Measurements from ENCODE around the gene EIF5.

DNA sequence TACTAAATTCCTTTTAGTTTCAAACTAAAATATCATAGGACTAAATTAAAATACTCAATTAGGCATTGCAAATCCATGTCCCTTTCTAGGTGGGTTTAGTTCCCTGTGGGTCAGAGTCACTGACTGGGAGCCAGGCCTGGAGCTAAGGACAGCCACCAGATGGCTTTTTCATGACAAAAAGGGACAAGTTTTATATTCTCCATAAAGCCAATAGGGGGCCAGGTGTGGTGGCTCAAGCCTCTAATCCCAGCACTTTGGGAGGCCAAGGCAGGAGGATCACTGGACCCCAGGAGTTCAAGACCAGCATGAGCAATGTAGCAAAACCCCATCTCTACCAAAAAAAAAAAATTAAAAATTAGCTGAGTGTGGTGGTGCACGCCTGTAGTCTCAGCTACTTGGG lies 35.4 kb upstream of the EIF5 start:
- TF ChIP-seq POLR2A (IDR thresholded peaks at IDR 0.05) (no peak), CTCF (IDR thresholded peaks at IDR 0.05) (no peak)

Measured in body of pancreas (tissue), 4 donors.